ENCODE measurements around the gene GP9. TPM values are rescaled to one million over a fixed set of nuclear protein-coding genes. Genes with fewer than 3 reads are reported as not detected.
A peak's percentile ranks its signal among the peaks of the same experiment; 100 is the strongest.

Gene GP9
- total RNA-seq, 3 donors from 2014 or later (not counting 1 experiment from before 2014, with no cell fraction given), result 0.86 to 8.6 (median 3.8) TPM

DNA sequence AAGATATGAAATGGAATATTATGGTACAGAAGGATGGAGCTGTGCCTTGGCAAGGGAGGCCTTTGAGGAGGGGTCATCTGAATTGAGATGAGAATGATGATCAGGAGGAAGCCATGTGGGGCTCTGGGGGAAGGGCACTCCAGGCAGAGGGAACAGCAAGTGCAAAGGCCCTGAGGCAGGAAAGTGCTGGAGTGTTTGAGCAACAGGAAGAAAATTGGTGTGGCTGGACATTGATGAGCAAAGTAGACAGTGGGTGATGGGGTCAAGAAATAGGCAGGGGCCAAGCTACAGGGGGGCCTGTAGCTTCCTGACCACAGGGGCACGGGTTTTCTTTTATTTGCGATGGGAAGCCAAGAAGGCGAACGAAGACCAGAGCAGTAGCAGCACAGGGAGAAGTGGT is 3.3 kb upstream of the GP9 start:
- DNase-seq (no peak), ATAC-seq (no peak)
- Histone ChIP-seq H3K4me1 (ENCODE audit: control insufficient read depth, insufficient read depth, low read length) (peaks cover 9% of the 10 kb centered on the region), H3K9me3 (ENCODE audit: control insufficient read depth, insufficient read depth, low read length) (no peaks in the 10 kb centered on the region), H3K27ac (ENCODE audit: low read length) (no peak overlapping the region), H3K36me3 (ENCODE audit: control insufficient read depth, insufficient read depth, low read length) (no peaks in the 10 kb centered on the region), H3K4me3 (ENCODE audit: low read length) (no peak overlapping the region), H3K27me3 (ENCODE audit: control insufficient read depth, insufficient read depth, low read length) (no peaks in the 10 kb centered on the region)
- Mint-ChIP-seq H3K36me3 (no peaks in the 10 kb centered on the region), H3K27ac (no peak overlapping the region), H3K27me3 (ENCODE audit: low read depth in 2 of 2) (no peaks in the 10 kb centered on the region), H3K9me3 (no peaks in the 10 kb centered on the region), H3K4me1 (peaks cover 8 to 9% of the 10 kb centered on the region in 2 donors), H3K4me3 (no peak overlapping the region)
- WGBS (ENCODE audit: insufficient coverage), result 90% methylated on average over 4 of the region's 4 CpGs
- TF ChIP-seq, protein P1, sequence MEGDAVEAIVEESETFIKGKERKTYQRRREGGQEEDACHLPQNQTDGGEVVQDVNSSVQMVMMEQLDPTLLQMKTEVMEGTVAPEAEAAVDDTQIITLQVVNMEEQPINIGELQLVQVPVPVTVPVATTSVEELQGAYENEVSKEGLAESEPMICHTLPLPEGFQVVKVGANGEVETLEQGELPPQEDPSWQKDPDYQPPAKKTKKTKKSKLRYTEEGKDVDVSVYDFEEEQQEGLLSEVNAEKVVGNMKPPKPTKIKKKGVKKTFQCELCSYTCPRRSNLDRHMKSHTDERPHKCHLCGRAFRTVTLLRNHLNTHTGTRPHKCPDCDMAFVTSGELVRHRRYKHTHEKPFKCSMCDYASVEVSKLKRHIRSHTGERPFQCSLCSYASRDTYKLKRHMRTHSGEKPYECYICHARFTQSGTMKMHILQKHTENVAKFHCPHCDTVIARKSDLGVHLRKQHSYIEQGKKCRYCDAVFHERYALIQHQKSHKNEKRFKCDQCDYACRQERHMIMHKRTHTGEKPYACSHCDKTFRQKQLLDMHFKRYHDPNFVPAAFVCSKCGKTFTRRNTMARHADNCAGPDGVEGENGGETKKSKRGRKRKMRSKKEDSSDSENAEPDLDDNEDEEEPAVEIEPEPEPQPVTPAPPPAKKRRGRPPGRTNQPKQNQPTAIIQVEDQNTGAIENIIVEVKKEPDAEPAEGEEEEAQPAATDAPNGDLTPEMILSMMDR (IDR thresholded peaks at IDR 0.05), result no peak
- intact Hi-C loops (cut with micrococcal nuclease), result no loop called here

GRCh38 chr3:129058441-129059200 is 2.0 kb upstream of the GP9 start:
- no peaks in the 10 kb centered on the region for H3K9me3 Mint-ChIP-seq
- peaks cover 3% of the 10 kb centered on the region in 2 donors for H3K4me1 Mint-ChIP-seq
- H3K4me3 Mint-ChIP-seq, result no peak overlapping the region
- no peaks in the 10 kb centered on the region for H3K27me3 Mint-ChIP-seq (ENCODE audit: low read depth in 2 of 2)
- 52% methylated on average over 4 of the region's 4 CpGs for WGBS (ENCODE audit: insufficient coverage)
- ATAC-seq (no peak), DNase-seq (peak in 1 of 2 donors; percentile 47)
- no peaks in the 10 kb centered on the region for H3K9me3 ChIP-seq (ENCODE audit: control insufficient read depth, insufficient read depth, low read length)
- TF ChIP-seq, protein P1 (IDR thresholded peaks at IDR 0.05), result no peak
- H3K27ac Mint-ChIP-seq, result no peak overlapping the region
- intact Hi-C loops (cut with micrococcal nuclease), result no loop called here
- no peak overlapping the region for H3K4me3 ChIP-seq (ENCODE audit: low read length)
- H3K4me1 ChIP-seq (ENCODE audit: control insufficient read depth, insufficient read depth, low read length), result peaks cover 4% of the 10 kb centered on the region
- no peaks in the 10 kb centered on the region for H3K36me3 Mint-ChIP-seq
- no peak overlapping the region for H3K27ac ChIP-seq (ENCODE audit: low read length)
- H3K27me3 ChIP-seq (ENCODE audit: control insufficient read depth, insufficient read depth, low read length), result no peaks in the 10 kb centered on the region
- H3K36me3 ChIP-seq (ENCODE audit: control insufficient read depth, insufficient read depth, low read length), result no peaks in the 10 kb centered on the region

DNA sequence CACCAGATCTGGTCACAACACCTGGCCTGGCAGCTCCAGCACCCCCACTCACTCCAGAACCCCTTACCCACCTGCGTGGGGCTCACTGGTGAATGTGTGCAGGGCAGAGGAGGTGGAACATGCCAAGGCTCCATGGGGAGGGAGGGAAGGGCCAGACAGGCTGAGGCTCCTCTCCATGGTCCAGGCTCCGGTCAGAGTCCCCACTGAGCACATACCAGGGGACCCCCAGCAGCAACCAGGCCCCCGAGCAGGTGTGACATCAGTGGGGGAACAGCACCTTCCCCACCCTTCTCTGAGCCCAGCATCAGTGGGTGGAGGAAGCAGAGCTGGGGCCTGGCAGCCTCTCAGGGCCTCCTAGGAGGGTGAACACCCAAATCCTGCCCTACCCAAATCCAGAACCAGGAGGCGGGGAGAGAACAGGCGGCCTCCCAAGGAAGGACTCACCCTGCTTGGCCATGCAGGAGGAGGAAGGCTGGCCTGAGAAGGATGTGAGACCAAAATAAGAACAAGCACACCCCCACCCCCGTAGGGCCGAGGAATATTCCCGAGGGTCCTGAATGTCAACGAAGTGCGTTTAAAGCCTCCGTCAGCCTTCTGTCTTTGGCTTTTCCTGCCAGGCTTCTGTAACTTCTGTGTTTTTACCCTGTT is 1.1 kb upstream of the GP9 start:
- intact Hi-C loops (cut with micrococcal nuclease), result no loop called here
- 78% methylated on average over 10 of the region's 11 CpGs for WGBS (ENCODE audit: insufficient coverage)
- Mint-ChIP-seq H3K4me3 (no peak overlapping the region), H3K27me3 (ENCODE audit: low read depth in 2 of 2) (no peaks in the 10 kb centered on the region), H3K4me1 (no peaks in the 10 kb centered on the region), H3K36me3 (no peaks in the 10 kb centered on the region), H3K27ac (no peak overlapping the region), H3K9me3 (no peaks in the 10 kb centered on the region)
- no peak overlapping the region for H3K27ac ChIP-seq (ENCODE audit: low read length)
- H3K27me3 ChIP-seq (ENCODE audit: control insufficient read depth, insufficient read depth, low read length), result no peaks in the 10 kb centered on the region
- H3K36me3 ChIP-seq (ENCODE audit: control insufficient read depth, insufficient read depth, low read length), result no peaks in the 10 kb centered on the region
- DNase-seq, result no peak
- no peak for ATAC-seq
- no peak overlapping the region for H3K4me3 ChIP-seq (ENCODE audit: low read length)
- TF ChIP-seq, protein P1 (IDR thresholded peaks at IDR 0.05), result no peak
- H3K4me1 ChIP-seq (ENCODE audit: control insufficient read depth, insufficient read depth, low read length), result no peaks in the 10 kb centered on the region
- H3K9me3 ChIP-seq (ENCODE audit: control insufficient read depth, insufficient read depth, low read length), result no peaks in the 10 kb centered on the region
